HG02623 (cell line): ENCODE measurements around the gene TANGO2.

Source experiments
- ATAC-seq: cut with Tn5 transposase; IDR thresholded peaks from one replicate; pipeline ENCODE4 v1.9.1; 2021; ENCODE audit warnings: moderate library complexity; ENCODE audit not compliant: unreplicated experiment

TANGO2 gene

GRCh38 chr22:20083157-20083890 lies 62.4 kb downstream of the TANGO2 start:
- no peak for ATAC-seq

- no peak for ATAC-seq
Observed at GRCh38 chr22:20083891-20084546, 63.1 kb downstream of the TANGO2 start.

GRCh38 chr22:20084547-20085413 lies 63.9 kb downstream of the TANGO2 start:
- ATAC-seq = no peak

- no peak for ATAC-seq
Observed at GRCh38 chr22:20085651-20086050, 64.7 kb downstream of the TANGO2 start.

GRCh38 chr22:20086101-20086599 lies 65.2 kb downstream of the TANGO2 start:
- no peak for ATAC-seq

GRCh38 chr22:20086763-20087162 lies 65.9 kb downstream of the TANGO2 start:
- no peak for ATAC-seq

- no peak for ATAC-seq
Observed at GRCh38 chr22:20087319-20088262, 66.7 kb downstream of the TANGO2 start.

GRCh38 chr22:20088263-20088648 lies 67.3 kb downstream of the TANGO2 start:
- no peak for ATAC-seq

- no peak for ATAC-seq
Observed at GRCh38 chr22:20089226-20089976, 68.5 kb downstream of the TANGO2 start.

- ATAC-seq = no peak
Observed at GRCh38 chr22:20089977-20090729, 69.2 kb downstream of the TANGO2 start.

- ATAC-seq = no peak
Observed at GRCh38 chr22:20090730-20091240, 69.9 kb downstream of the TANGO2 start.

- no peak for ATAC-seq
Observed at GRCh38 chr22:20091690-20092476, 71.0 kb downstream of the TANGO2 start.

- ATAC-seq = no peak
Observed at GRCh38 chr22:20092477-20092854, 71.6 kb downstream of the TANGO2 start.

GRCh38 chr22:20093418-20094196 lies 72.7 kb downstream of the TANGO2 start:
- ATAC-seq = no peak

- ATAC-seq = no peak
Observed at GRCh38 chr22:20094197-20094807, 73.4 kb downstream of the TANGO2 start.

- no peak for ATAC-seq
Observed at GRCh38 chr22:20095521-20095920, 74.6 kb downstream of the TANGO2 start.
